ENCODE results near the gene KRT74. TPM values are rescaled to one million over a fixed set of nuclear protein-coding genes. Genes with fewer than 3 reads are reported as not detected.

Gene KRT74
- total RNA-seq, 1 experiment from 2014 or later = not detected

GRCh38 chr12:52540531-52540930, 33.1 kb downstream of the KRT74 start:
- peaks cover 22% of the 10 kb centered on the region for H3K4me1 ChIP-seq (replicated peaks; ENCODE audit: insufficient read depth)
- H3K79me2 ChIP-seq (ENCODE audit: low read depth) = no peaks in the 10 kb centered on the region
- ChIA-PET CTCF (no interaction called here), POLR2A (ENCODE audit: unreplicated experiment) (interaction anchor here (0.6 kb wide), 1 partner anchor 14 kb away, joined by 4 read pairs; no protein-coding TSS in a partner anchor)
- no peak overlapping the region for H2AFZ ChIP-seq
- intact Hi-C loops (cut with micrococcal nuclease; ENCODE audit: unreplicated experiment) = no loop called here
- H3K9me3 ChIP-seq (ENCODE audit: insufficient read depth, low read depth) = no peaks in the 10 kb centered on the region
- no peaks in the 10 kb centered on the region for H3K27me3 ChIP-seq (ENCODE audit: insufficient read depth, low read depth)
- H3K27ac ChIP-seq = no peak overlapping the region
- no peak for TF ChIP-seq EZH2 (IDR thresholded peaks at IDR 0.05; ENCODE audit: low read depth)
- TF ChIP-seq, protein P1, sequence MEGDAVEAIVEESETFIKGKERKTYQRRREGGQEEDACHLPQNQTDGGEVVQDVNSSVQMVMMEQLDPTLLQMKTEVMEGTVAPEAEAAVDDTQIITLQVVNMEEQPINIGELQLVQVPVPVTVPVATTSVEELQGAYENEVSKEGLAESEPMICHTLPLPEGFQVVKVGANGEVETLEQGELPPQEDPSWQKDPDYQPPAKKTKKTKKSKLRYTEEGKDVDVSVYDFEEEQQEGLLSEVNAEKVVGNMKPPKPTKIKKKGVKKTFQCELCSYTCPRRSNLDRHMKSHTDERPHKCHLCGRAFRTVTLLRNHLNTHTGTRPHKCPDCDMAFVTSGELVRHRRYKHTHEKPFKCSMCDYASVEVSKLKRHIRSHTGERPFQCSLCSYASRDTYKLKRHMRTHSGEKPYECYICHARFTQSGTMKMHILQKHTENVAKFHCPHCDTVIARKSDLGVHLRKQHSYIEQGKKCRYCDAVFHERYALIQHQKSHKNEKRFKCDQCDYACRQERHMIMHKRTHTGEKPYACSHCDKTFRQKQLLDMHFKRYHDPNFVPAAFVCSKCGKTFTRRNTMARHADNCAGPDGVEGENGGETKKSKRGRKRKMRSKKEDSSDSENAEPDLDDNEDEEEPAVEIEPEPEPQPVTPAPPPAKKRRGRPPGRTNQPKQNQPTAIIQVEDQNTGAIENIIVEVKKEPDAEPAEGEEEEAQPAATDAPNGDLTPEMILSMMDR (conservative IDR thresholded peaks at IDR 0.05) = no peak
- H3F3A ChIP-seq (ENCODE audit: insufficient read depth, low read depth) = peaks cover 7% of the 10 kb centered on the region; the same call in 1 of the 2 replicates
- no peaks in the 10 kb centered on the region for H3K36me3 ChIP-seq (ENCODE audit: low read depth)
- H4K20me1 ChIP-seq (ENCODE audit: insufficient read depth) = no peaks in the 10 kb centered on the region
- H3K4me2 ChIP-seq = no peak overlapping the region
- BruUV-seq (replicated peaks) = no TSS peak
- no peak overlapping the region for H3K4me3 ChIP-seq
- no peak for DNase-seq
- no peaks in the 10 kb centered on the region for H3K9me2 ChIP-seq (ENCODE audit: insufficient read depth)

DNA sequence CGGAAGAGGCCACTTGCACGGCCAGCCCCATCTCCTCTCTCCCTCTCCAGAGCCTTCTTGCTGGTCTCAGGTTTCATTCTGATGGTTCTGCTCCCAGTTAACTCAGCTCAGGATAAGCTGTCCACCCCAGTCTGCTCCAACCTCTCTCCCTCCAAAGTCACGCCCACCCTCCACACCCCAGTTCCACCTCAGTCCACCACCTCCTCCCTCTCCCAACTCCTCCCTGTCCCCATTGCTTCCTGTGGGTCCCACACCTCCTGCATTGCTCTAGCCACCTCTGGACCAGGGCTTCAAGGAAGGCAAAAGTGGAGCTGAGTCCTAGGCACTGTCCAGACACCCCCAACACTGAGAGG, 33.8 kb downstream of the KRT74 start:
- H3F3A ChIP-seq (ENCODE audit: insufficient read depth, low read depth) = peaks cover 7% of the 10 kb centered on the region; the same call in 1 of the 2 replicates
- peak overlapping the region; percentile 58 for H3K4me2 ChIP-seq
- peaks cover 22% of the 10 kb centered on the region for H3K4me1 ChIP-seq (replicated peaks; ENCODE audit: insufficient read depth)
- DNase-seq = no peak
- BruUV-seq (replicated peaks) = no TSS peak
- no peak overlapping the region for H3K4me3 ChIP-seq
- intact Hi-C loops (cut with micrococcal nuclease; ENCODE audit: unreplicated experiment) = no loop called here
- ChIA-PET CTCF (no interaction called here), POLR2A (ENCODE audit: unreplicated experiment) (interaction anchor here (0.6 kb wide), 2 partner anchors 15 to 27 kb away, joined by 4 to 9 read pairs; no protein-coding TSS in a partner anchor)
- TF ChIP-seq, protein P1 (conservative IDR thresholded peaks at IDR 0.05) = no peak
- TF ChIP-seq EZH2 (IDR thresholded peaks at IDR 0.05; ENCODE audit: low read depth) = no peak
- no peak overlapping the region for H2AFZ ChIP-seq
- no peak overlapping the region for H3K27ac ChIP-seq
- H3K79me2 ChIP-seq (ENCODE audit: low read depth) = no peaks in the 10 kb centered on the region
- no peaks in the 10 kb centered on the region for H4K20me1 ChIP-seq (ENCODE audit: insufficient read depth)
- H3K27me3 ChIP-seq (ENCODE audit: insufficient read depth, low read depth) = no peaks in the 10 kb centered on the region
- H3K9me2 ChIP-seq (ENCODE audit: insufficient read depth) = no peaks in the 10 kb centered on the region
- H3K9me3 ChIP-seq (ENCODE audit: insufficient read depth, low read depth) = no peaks in the 10 kb centered on the region
- H3K36me3 ChIP-seq (ENCODE audit: low read depth) = no peaks in the 10 kb centered on the region

- Histone ChIP-seq H3K27ac (0 out of 2 replicates have a peak overlapping the region, but pooled peaks have one; percentile 24), H3K4me3 (no peak overlapping the region), H3F3A (ENCODE audit: insufficient read depth, low read depth) (peaks cover 7% of the 10 kb centered on the region; the same call in 1 of the 2 replicates), H3K4me1 (replicated peaks; ENCODE audit: insufficient read depth) (peaks cover 22% of the 10 kb centered on the region), H2AFZ (no peak overlapping the region), H4K20me1 (ENCODE audit: insufficient read depth) (no peaks in the 10 kb centered on the region), H3K27me3 (ENCODE audit: insufficient read depth, low read depth) (no peaks in the 10 kb centered on the region), H3K36me3 (ENCODE audit: low read depth) (no peaks in the 10 kb centered on the region), H3K79me2 (ENCODE audit: low read depth) (no peaks in the 10 kb centered on the region), H3K9me3 (ENCODE audit: insufficient read depth, low read depth) (no peaks in the 10 kb centered on the region), H3K9me2 (ENCODE audit: insufficient read depth) (no peaks in the 10 kb centered on the region), H3K4me2 (peak overlapping the region; percentile 58)
- POLR2A ChIA-PET (ENCODE audit: unreplicated experiment) = interaction anchor here (0.6 to 0.7 kb wide), 3 partner anchors 19 to 349 kb away, joined by 4 to 9 read pairs (median 8); partner anchors contain the start of gene KRT5
- TF ChIP-seq, protein P1 (conservative IDR thresholded peaks at IDR 0.05) = no peak
- no peak for TF ChIP-seq EZH2 (IDR thresholded peaks at IDR 0.05; ENCODE audit: low read depth)
- BruUV-seq (replicated peaks) = no TSS peak
- CTCF ChIA-PET = no interaction called here
- intact Hi-C loops (cut with micrococcal nuclease; ENCODE audit: unreplicated experiment) = no loop called here
- peak in 1 of 2 experiments; percentile 71 for DNase-seq
Measured at GRCh38 chr12:52539083-52539820, 34.4 kb downstream of the KRT74 start.

Measured in PC-9 (cell line).